ENCODE data around the gene MRPL28.

The MRPL28 gene

GRCh38 chr16:354291-354881 lies 16.0 kb downstream of the MRPL28 start:
- H3K27me3 ChIP-seq = no peaks in the 10 kb centered on the region
- H3K4me3 ChIP-seq = no peak overlapping the region
- H3K4me1 ChIP-seq = peaks cover 0 to 23% (median 16%) of the 10 kb centered on the region in 4 donors
- H3K9me3 ChIP-seq = no peaks in the 10 kb centered on the region
- TF ChIP-seq, protein P1, sequence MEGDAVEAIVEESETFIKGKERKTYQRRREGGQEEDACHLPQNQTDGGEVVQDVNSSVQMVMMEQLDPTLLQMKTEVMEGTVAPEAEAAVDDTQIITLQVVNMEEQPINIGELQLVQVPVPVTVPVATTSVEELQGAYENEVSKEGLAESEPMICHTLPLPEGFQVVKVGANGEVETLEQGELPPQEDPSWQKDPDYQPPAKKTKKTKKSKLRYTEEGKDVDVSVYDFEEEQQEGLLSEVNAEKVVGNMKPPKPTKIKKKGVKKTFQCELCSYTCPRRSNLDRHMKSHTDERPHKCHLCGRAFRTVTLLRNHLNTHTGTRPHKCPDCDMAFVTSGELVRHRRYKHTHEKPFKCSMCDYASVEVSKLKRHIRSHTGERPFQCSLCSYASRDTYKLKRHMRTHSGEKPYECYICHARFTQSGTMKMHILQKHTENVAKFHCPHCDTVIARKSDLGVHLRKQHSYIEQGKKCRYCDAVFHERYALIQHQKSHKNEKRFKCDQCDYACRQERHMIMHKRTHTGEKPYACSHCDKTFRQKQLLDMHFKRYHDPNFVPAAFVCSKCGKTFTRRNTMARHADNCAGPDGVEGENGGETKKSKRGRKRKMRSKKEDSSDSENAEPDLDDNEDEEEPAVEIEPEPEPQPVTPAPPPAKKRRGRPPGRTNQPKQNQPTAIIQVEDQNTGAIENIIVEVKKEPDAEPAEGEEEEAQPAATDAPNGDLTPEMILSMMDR (IDR thresholded peaks at IDR 0.05) = no peak
- H3K27ac ChIP-seq = peak overlapping the region in 1 of 2 donors; percentile 90
- intact Hi-C loops (cut with DNase I; ENCODE audit: low total_unique reads) = loop anchor here (5.0 kb wide), 1 partner anchor 48 kb away; the partner anchor contains the start of gene DECR2
- peaks cover 0 to 9% (median 0%) of the 10 kb centered on the region in 3 donors for H3K36me3 ChIP-seq
- no peak for DNase-seq

DNA sequence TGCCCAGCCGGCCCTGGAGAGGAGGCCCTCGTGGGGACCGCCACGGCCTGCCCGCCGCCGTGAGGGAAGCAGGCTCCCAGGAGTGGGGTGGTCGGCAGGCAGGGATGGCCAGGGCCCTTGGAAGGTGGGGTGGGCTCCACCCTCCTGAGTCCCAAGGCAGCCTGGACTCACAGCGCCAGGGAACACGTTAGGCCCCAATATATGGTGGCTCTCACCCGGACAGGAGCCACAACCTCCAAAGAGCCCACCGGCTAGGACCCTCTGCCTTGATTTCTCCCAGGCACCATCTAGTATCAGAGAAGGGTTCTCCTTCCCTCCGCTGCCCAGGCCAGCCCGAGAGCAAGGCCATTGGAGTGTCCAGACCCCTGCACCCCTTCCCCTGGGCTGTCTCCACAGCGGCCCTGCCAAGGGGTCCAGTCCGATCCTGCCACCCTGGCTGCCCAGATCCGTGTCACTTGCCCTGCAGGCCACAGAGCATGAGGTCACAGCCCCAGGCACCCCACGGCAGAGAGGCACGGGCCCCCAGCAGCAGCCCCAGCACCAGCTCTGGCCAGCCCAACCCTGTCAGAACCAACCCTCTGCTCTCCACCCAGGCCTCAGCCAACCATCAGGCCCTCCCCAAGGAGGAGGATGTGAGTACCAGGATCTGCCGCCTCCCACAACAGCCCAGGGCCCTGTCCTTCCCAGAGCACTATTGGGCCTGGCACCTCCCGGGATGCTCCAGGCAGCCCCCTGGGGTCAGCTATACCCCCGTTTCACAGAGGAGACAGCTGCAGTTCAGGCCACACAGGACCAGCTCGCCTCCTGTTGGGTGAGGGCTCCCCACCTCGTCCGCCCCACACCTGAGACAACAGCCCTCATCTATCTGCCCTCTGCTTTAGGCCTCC lies 16.7 kb downstream of the MRPL28 start:
- Histone ChIP-seq H3K4me1 (peaks cover 0 to 23% (median 16%) of the 10 kb centered on the region in 4 donors), H3K27ac (peak overlapping the region; percentile 81 to 90), H3K27me3 (no peaks in the 10 kb centered on the region), H3K9me3 (no peaks in the 10 kb centered on the region), H3K36me3 (peaks cover 0 to 9% (median 0%) of the 10 kb centered on the region in 3 donors), H3K4me3 (peak overlapping the region; percentile 62 to 91)
- intact Hi-C loops (cut with DNase I; ENCODE audit: low total_unique reads) = loop anchor here (5.0 kb wide), 1 partner anchor 49 kb away; the partner anchor contains the start of gene DECR2
- no peak for DNase-seq
- TF ChIP-seq, protein P1 (IDR thresholded peaks at IDR 0.05) = no peak

GRCh38 chr16:352547-353403 lies 17.6 kb downstream of the MRPL28 start, which contains the start of gene AXIN1:
AXIN1 (minus strand) TSS chr16:352723; CDS start chr16:347025, 5,698 bp downstream.
- H3K27me3 ChIP-seq = no peaks in the 10 kb centered on the region
- TF ChIP-seq, protein P1 (IDR thresholded peaks at IDR 0.05) = peak; percentile 51 to 62
- DNase-seq = peak; percentile 99 to 100
- H3K4me3 ChIP-seq = peak within 1 kb of the TSS; percentile 62 to 91
- no peaks in the 10 kb centered on the region for H3K9me3 ChIP-seq
- peaks cover 0 to 9% (median 0%) of the 10 kb centered on the region in 3 donors for H3K36me3 ChIP-seq
- peak within 1 kb of the TSS; percentile 81 to 90 for H3K27ac ChIP-seq
- peaks cover 0 to 23% (median 16%) of the 10 kb centered on the region in 4 donors for H3K4me1 ChIP-seq
- intact Hi-C loops (cut with DNase I; ENCODE audit: low total_unique reads) = loop anchor here (5.0 kb wide), 1 partner anchor 50 kb away; the partner anchor contains the start of gene DECR2

- Histone ChIP-seq H3K4me1 (peaks cover 0 to 23% (median 16%) of the 10 kb centered on the region in 4 donors), H3K36me3 (peaks cover 0 to 9% (median 0%) of the 10 kb centered on the region in 3 donors), H3K4me3 (peak overlapping the region; percentile 62 to 91), H3K27ac (peak overlapping the region; percentile 65 to 81), H3K9me3 (no peaks in the 10 kb centered on the region), H3K27me3 (no peaks in the 10 kb centered on the region)
- intact Hi-C loops (cut with DNase I; ENCODE audit: low total_unique reads) = loop anchor here (5.0 kb wide), 1 partner anchor 50 kb away; the partner anchor contains the start of gene DECR2
- TF ChIP-seq, protein P1 (IDR thresholded peaks at IDR 0.05) = no peak
- no peak for DNase-seq
These were observed 18.4 kb downstream of the MRPL28 start for GRCh38 chr16:351804-352520.

All from tibial artery (tissue), 4 donors.